ENCODE results near the gene SNX25.

The SNX25 gene

DNA sequence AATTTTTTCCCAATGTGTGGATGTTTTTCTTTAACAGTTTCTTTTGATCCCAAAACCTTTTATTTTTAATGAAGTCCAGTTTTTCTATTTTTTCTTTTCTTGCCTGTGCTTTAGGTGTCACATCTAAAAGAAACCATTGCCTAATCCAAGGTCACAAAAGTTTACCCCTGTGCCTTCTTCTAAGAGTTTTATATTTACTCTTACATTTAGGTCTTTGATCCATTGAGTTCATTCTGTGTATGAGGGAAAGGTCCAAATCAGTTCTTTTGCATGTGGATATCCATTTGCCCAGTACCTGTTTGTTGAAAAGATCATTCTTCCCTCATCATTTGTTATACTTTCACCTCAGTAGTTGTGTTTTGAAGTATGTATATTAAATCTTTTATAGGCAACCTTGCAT is 173.4 kb downstream of the SNX25 start:
- H4K20me1 ChIP-seq (ENCODE audit: insufficient read depth, low read length) = no peaks in the 10 kb centered on the region
- TF ChIP-seq EZH2 (IDR thresholded peaks at IDR 0.05; ENCODE audit: borderline replicate concordance, low read length) (no peak), CTCF (IDR thresholded peaks at IDR 0.05; ENCODE audit: low read length) (no peak)

GRCh38 chr4:185383451-185383850 is 174.1 kb downstream of the SNX25 start:
- Histone ChIP-seq H3K4me1 (ENCODE audit: insufficient read depth, low read length, severe bottlenecking) (no peaks in the 10 kb centered on the region), H3K27ac (ENCODE audit: low read depth, low read length, poor library complexity, severe bottlenecking) (no peak overlapping the region), H2AFZ (ENCODE audit: low read length) (no peak overlapping the region), H3K4me2 (ENCODE audit: low read length) (no peak overlapping the region), H3K4me3 (ENCODE audit: low read depth, low read length, poor library complexity, severe bottlenecking) (no peak overlapping the region), H4K20me1 (ENCODE audit: insufficient read depth, low read length) (no peaks in the 10 kb centered on the region), H3K79me2 (ENCODE audit: insufficient read depth, low read length) (no peaks in the 10 kb centered on the region), H3K9ac (ENCODE audit: low read length) (no peak overlapping the region), H3K9me2 (ENCODE audit: low read depth, low read length) (no peaks in the 10 kb centered on the region), H3K36me3 (ENCODE audit: insufficient read depth, low read length) (peaks cover 5% of the 10 kb centered on the region; the same call in 1 of the 2 replicates), H3K27me3 (ENCODE audit: insufficient read depth, low read length) (no peaks in the 10 kb centered on the region), H3F3A (ENCODE audit: insufficient read depth, low read length) (no peaks in the 10 kb centered on the region), H3K9me3 (ENCODE audit: low read length) (peaks cover 7% of the 10 kb centered on the region; the same call in 1 of the 2 replicates)
- TF ChIP-seq EZH2 (IDR thresholded peaks at IDR 0.05; ENCODE audit: borderline replicate concordance, low read length) (no peak), CTCF (IDR thresholded peaks at IDR 0.05; ENCODE audit: low read length) (no peak)

More for the DNA sequence above, 173.4 kb downstream of the SNX25 start:
- H3K27ac ChIP-seq (ENCODE audit: low read depth, low read length, poor library complexity, severe bottlenecking) = no peak overlapping the region
- peaks cover 11% of the 10 kb centered on the region for H3K36me3 ChIP-seq (ENCODE audit: insufficient read depth, low read length)
- no peak overlapping the region for H3K4me2 ChIP-seq (ENCODE audit: low read length)
- H3K4me1 ChIP-seq (ENCODE audit: insufficient read depth, low read length, severe bottlenecking) = no peaks in the 10 kb centered on the region
- no peaks in the 10 kb centered on the region for H3K79me2 ChIP-seq (ENCODE audit: insufficient read depth, low read length)
- H3K9me3 ChIP-seq (ENCODE audit: low read length) = peaks cover 7% of the 10 kb centered on the region; the same call in 1 of the 2 replicates
- H2AFZ ChIP-seq (ENCODE audit: low read length) = no peak overlapping the region
- no peak overlapping the region for H3K4me3 ChIP-seq (ENCODE audit: low read depth, low read length, poor library complexity, severe bottlenecking)
- H3K9me2 ChIP-seq (ENCODE audit: low read depth, low read length) = no peaks in the 10 kb centered on the region
- H3F3A ChIP-seq (ENCODE audit: insufficient read depth, low read length) = no peaks in the 10 kb centered on the region
- H3K9ac ChIP-seq (ENCODE audit: low read length) = no peak overlapping the region
- no peaks in the 10 kb centered on the region for H3K27me3 ChIP-seq (ENCODE audit: insufficient read depth, low read length)

DNA sequence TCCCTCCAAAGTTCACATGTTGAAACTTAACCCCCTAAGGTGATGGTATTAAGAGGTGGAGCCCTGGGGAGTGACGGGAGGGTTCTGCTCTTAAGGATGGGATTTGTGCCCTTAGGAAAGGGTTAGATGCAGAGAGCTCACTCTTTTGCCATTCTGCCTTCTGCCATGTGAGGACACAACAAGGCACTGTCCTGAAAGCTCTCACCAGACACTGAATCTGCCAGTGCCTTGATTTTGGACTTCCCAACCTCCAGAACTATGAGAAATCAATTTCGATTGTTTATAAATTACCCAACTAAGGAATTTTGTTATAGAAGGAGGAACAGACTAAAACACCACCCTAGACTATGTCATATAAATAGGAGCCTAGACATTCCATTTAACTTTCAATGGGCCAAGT is 174.7 kb downstream of the SNX25 start:
- no peak overlapping the region for H3K9ac ChIP-seq (ENCODE audit: low read length)
- H3K9me2 ChIP-seq (ENCODE audit: low read depth, low read length) = no peaks in the 10 kb centered on the region
- no peak overlapping the region for H3K27ac ChIP-seq (ENCODE audit: low read depth, low read length, poor library complexity, severe bottlenecking)
- H2AFZ ChIP-seq (ENCODE audit: low read length) = no peak overlapping the region
- TF ChIP-seq EZH2 (IDR thresholded peaks at IDR 0.05; ENCODE audit: borderline replicate concordance, low read length) = no peak
- TF ChIP-seq CTCF (IDR thresholded peaks at IDR 0.05; ENCODE audit: low read length) = no peak
- H3K36me3 ChIP-seq (ENCODE audit: insufficient read depth, low read length) = peaks cover 3% of the 10 kb centered on the region; the same call in 1 of the 2 replicates
- peaks cover 7% of the 10 kb centered on the region; the same call in 1 of the 2 replicates for H3K9me3 ChIP-seq (ENCODE audit: low read length)
- H4K20me1 ChIP-seq (ENCODE audit: insufficient read depth, low read length) = no peaks in the 10 kb centered on the region
- H3F3A ChIP-seq (ENCODE audit: insufficient read depth, low read length) = no peaks in the 10 kb centered on the region
- no peaks in the 10 kb centered on the region for H3K27me3 ChIP-seq (ENCODE audit: insufficient read depth, low read length)
- H3K4me2 ChIP-seq (ENCODE audit: low read length) = no peak overlapping the region
- no peaks in the 10 kb centered on the region for H3K79me2 ChIP-seq (ENCODE audit: insufficient read depth, low read length)
- H3K4me1 ChIP-seq (ENCODE audit: insufficient read depth, low read length, severe bottlenecking) = no peaks in the 10 kb centered on the region
- H3K4me3 ChIP-seq (ENCODE audit: low read depth, low read length, poor library complexity, severe bottlenecking) = no peak overlapping the region
